ENCODE measurements around the gene PLEKHM3. TPM values are rescaled to one million over a fixed set of nuclear protein-coding genes. Genes with fewer than 3 reads are reported as not detected.

The PLEKHM3 gene
- total and polyA plus RNA-seq, 7 donors: 1.2 to 47.9 (median 29.1) TPM

DNA sequence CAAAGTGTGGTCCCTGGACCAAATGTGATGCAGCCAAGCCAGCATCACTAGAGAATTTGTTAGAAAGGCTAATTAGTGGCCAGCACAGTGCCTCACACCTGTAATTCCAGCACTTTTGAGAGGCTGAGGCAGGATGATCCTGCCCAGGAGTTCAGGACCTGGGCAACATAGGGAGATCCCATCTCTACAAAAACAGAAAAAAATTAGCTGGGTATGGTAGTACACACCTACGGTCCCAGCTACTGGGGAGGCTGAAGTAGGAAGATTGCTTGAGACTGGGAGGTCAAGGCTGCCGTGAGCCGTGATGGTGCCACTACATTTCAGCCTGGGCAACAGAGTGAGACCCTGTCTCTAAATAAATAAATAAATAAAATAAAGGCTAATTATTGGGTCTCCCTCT lies 185.8 kb downstream of the PLEKHM3 start:
- H3K4me1 ChIP-seq: peaks cover 0 to 19% (median 15%) of the 10 kb centered on the region in 4 donors
- 97 to 98% methylated on average over 3 of the region's 3 CpGs for WGBS, 2 donors
- no peak overlapping the region for H3K27ac ChIP-seq
- DNase-seq: no peak
- intact Hi-C loops (cut with DNase I): no loop called here
- no peaks in the 10 kb centered on the region for H3K27me3 ChIP-seq
- no peaks in the 10 kb centered on the region for H3K36me3 ChIP-seq
- TF ChIP-seq POLR2A (IDR thresholded peaks at IDR 0.05): no peak
- TF ChIP-seq CTCF (IDR thresholded peaks at IDR 0.05): no peak
- TF ChIP-seq EP300 (IDR thresholded peaks at IDR 0.05): no peak
- TF ChIP-seq POLR2AphosphoS5 (IDR thresholded peaks at IDR 0.05): no peak
- H3K9me3 ChIP-seq: no peaks in the 10 kb centered on the region
- no peak overlapping the region for H3K4me3 ChIP-seq

GRCh38 chr2:207839028-207839427 lies 186.3 kb downstream of the PLEKHM3 start:
- Histone ChIP-seq H3K4me1 (peaks cover 0 to 19% (median 15%) of the 10 kb centered on the region in 4 donors), H3K27ac (no peak overlapping the region), H3K4me3 (no peak overlapping the region), H3K9me3 (no peaks in the 10 kb centered on the region), H3K27me3 (no peaks in the 10 kb centered on the region), H3K36me3 (no peaks in the 10 kb centered on the region)
- no peak for DNase-seq
- intact Hi-C loops (cut with DNase I): no loop called here
- no peak for TF ChIP-seq EP300 (IDR thresholded peaks at IDR 0.05)
- TF ChIP-seq CTCF (IDR thresholded peaks at IDR 0.05): no peak
- no peak for TF ChIP-seq POLR2A (IDR thresholded peaks at IDR 0.05)
- TF ChIP-seq POLR2AphosphoS5 (IDR thresholded peaks at IDR 0.05): no peak
- 91 to 95% methylated on average over 1 of the region's 1 CpG for WGBS, 2 donors

DNA sequence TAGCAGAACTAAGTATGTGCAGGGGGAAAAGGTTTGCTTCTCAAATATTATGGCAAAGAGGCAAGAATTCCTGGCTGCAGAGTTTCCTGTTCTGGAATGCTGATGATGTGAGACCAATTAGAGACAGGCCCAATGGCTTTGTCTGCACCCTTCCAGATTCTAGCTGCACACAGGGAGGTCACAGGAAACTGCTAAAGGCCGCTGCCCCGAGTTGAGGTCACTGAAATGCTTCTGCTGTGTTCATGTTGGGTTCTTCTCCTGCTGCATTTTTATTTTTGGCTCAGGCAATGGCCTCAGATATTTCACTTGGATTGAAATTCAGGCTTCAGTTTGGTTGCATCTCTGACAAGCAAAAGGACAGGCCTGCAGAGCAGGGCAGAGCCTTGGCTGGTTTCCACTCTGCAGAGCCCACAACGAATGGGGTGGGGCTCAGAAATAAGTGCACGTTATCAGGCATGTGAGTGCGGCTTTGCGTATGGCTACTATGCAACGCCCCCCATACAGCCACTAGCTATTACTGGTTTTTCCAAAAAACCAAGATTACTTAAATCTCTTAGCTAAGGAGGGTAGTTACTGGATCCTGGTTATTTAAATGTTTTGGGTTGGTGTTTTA lies 188.7 kb downstream of the PLEKHM3 start:
- 22 to 64% methylated on average over 7 of the region's 7 CpGs for WGBS, 2 donors
- TF ChIP-seq EP300 (IDR thresholded peaks at IDR 0.05) (no peak), POLR2A (IDR thresholded peaks at IDR 0.05) (no peak), CTCF (IDR thresholded peaks at IDR 0.05) (no peak), POLR2AphosphoS5 (IDR thresholded peaks at IDR 0.05) (no peak)
- no peaks in the 10 kb centered on the region for H3K9me3 ChIP-seq
- no peak for DNase-seq
- H3K36me3 ChIP-seq: no peaks in the 10 kb centered on the region
- H3K4me3 ChIP-seq: no peak overlapping the region
- intact Hi-C loops (cut with DNase I): no loop called here
- H3K4me1 ChIP-seq: peaks cover 0 to 19% (median 15%) of the 10 kb centered on the region in 4 donors
- no peaks in the 10 kb centered on the region for H3K27me3 ChIP-seq
- H3K27ac ChIP-seq: peak overlapping the region; percentile 38 to 64 (median 58)

DNA sequence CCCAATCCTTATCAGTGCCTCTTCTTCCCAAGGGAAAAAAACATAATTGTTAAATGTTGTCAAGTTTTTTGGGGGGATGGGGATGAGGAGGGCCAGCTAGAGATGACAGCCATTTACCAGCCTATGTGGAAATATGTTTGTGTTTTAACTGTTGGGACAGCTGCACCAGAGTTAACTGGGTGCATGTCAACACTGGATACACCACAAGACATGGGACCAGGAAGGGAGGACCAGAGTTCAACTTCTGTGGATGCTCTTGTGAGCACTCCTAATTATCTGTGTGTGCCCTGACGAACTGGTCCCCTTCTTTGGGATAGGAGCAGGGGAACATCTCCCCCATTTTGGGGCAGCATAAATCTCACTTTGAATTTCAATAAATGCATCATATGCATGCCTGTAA lies 189.5 kb downstream of the PLEKHM3 start:
- peaks cover 0 to 19% (median 15%) of the 10 kb centered on the region in 4 donors for H3K4me1 ChIP-seq
- DNase-seq: no peak
- no peak overlapping the region for H3K4me3 ChIP-seq
- no peaks in the 10 kb centered on the region for H3K36me3 ChIP-seq
- TF ChIP-seq POLR2A (IDR thresholded peaks at IDR 0.05): no peak
- no peak for TF ChIP-seq CTCF (IDR thresholded peaks at IDR 0.05)
- H3K27ac ChIP-seq: peak overlapping the region in 1 of 4 donors; percentile 63
- no peaks in the 10 kb centered on the region for H3K9me3 ChIP-seq
- intact Hi-C loops (cut with DNase I): no loop called here
- H3K27me3 ChIP-seq: no peaks in the 10 kb centered on the region
- WGBS, 2 donors: 79 to 88% methylated on average over 1 of the region's 1 CpG

GRCh38 chr2:207833251-207833751 lies 192.0 kb downstream of the PLEKHM3 start:
- no peak overlapping the region for H3K4me3 ChIP-seq
- H3K36me3 ChIP-seq: no peaks in the 10 kb centered on the region
- no peak for DNase-seq
- no peaks in the 10 kb centered on the region for H3K27me3 ChIP-seq
- peaks cover 0 to 31% (median 25%) of the 10 kb centered on the region in 4 donors for H3K4me1 ChIP-seq
- WGBS, 2 donors: 71 to 78% methylated on average over 3 of the region's 3 CpGs
- H3K27ac ChIP-seq: no peak overlapping the region
- TF ChIP-seq POLR2A (IDR thresholded peaks at IDR 0.05): no peak
- TF ChIP-seq POLR2AphosphoS5 (IDR thresholded peaks at IDR 0.05): no peak
- TF ChIP-seq EP300 (IDR thresholded peaks at IDR 0.05): no peak
- no peak for TF ChIP-seq CTCF (IDR thresholded peaks at IDR 0.05)
- no peaks in the 10 kb centered on the region for H3K9me3 ChIP-seq
- intact Hi-C loops (cut with DNase I): no loop called here
